HepG2 (cell line): ENCODE measurements around the gene TMEM80. TPM values are rescaled to one million over a fixed set of nuclear protein-coding genes. Genes with fewer than 3 reads are reported as not detected.

Experiments
- ATAC-seq: fragments of 200-7000 bp; cut with Tn5 transposase; 3 replicates; pipeline ENCODE4 v1.9.1; 2020; ENCODE audit warnings: mild to moderate bottlenecking, moderate library complexity
- BruUV-seq: library from RNA; stranded (reverse); fragments of 400-500 nt; replicated peaks from 2 replicates; lab custom pipeline; 2021; lab: Mats Ljungman, UMichigan
- CTCF ChIA-PET: fragments of 300-600 bp; formaldehyde crosslinking; extraction: SDS; loops from one replicate; lab custom pipeline; 2021; ENCODE audit warnings: low total read pairs, inconsistent platforms, low intra/inter-chr PET ratio; lab: Yijun Ruan, JAX
- POLR2A ChIA-PET: fragments of 350-600 bp; sonication (Branson Sonifier 250); formaldehyde crosslinking; loops from one replicate; lab custom pipeline; 2020; ENCODE audit warnings: antibody characterized with exemption, inconsistent platforms; lab: Yijun Ruan, JAX
- DNase-seq: peaks from one replicate; pipeline ENCODE4 v3.0.0-alpha.2; 2015; ENCODE audit warnings: low spot score
- FAIRE-seq: peaks from 3 replicates; lab custom pipeline; 2011; peaks lifted over from hg19 to GRCh38; lab: Jason Lieb, UNC
- H2AFZ ChIP-seq: one replicate; pipeline ENCODE4 v1.6.1; 2011; ENCODE audit warnings: low read length, inconsistent platforms
- H3K27ac ChIP-seq: fragments of 300-600 bp; 3 replicates; pipeline ENCODE4 v1.8.0; 2011; ENCODE audit warnings: mixed run types, mild to moderate bottlenecking, mixed read lengths, low read length, inconsistent platforms; ENCODE audit not compliant: insufficient read depth; ENCODE audit errors: extremely low read length
- H3K27me3 ChIP-seq, 2 experiments: fragments of 200-600 bp in 1 of 2; 2 replicates in 1 of 2; 3 replicates in 1 of 2; pipeline versions ENCODE4 v1.6.0 to v1.8.0; 2011; ENCODE audit warnings: low read length in 2 of 2, mild to moderate bottlenecking in 2 of 2, moderate library complexity in 2 of 2, inconsistent platforms in 1 of 2; ENCODE audit not compliant: insufficient read depth in 2 of 2, control insufficient read depth in 1 of 2
- H3K36me3 ChIP-seq, 2 experiments: fragments of 200-600 bp in 1 of 2; replicated peaks in 1 of 2; 2 replicates in 1 of 2; 3 replicates in 1 of 2; pipeline versions ENCODE4 v1.5.1 to v1.8.0; 2011; ENCODE audit warnings: low read length in 2 of 2, inconsistent platforms in 1 of 2; ENCODE audit not compliant: insufficient read depth in 2 of 2, control insufficient read depth in 1 of 2
- H3K4me1 ChIP-seq: 2 replicates; pipeline ENCODE4 v1.5.1; 2012; ENCODE audit warnings: low read length, inconsistent platforms; ENCODE audit not compliant: insufficient read depth
- H3K4me2 ChIP-seq: 2 replicates; pipeline ENCODE4 v1.6.0; 2011; ENCODE audit warnings: low read depth, low read length, inconsistent platforms
- H3K4me3 ChIP-seq, 3 experiments: fragments of 200-600 bp in 1 of 3; sonication (generic), shearing (Covaris generic) in 1 of 3; replicated peaks in 1 of 3; 2 replicates each; pipeline ENCODE4 v1.5.1; 2011 to 2016; ENCODE audit warnings: low read length in 3 of 3, inconsistent platforms in 2 of 3, low read depth in 2 of 3, mild to moderate bottlenecking in 2 of 3, control low read depth in 1 of 3, mixed read lengths in 1 of 3; ENCODE audit not compliant: insufficient read depth in 1 of 3
- H3K79me2 ChIP-seq: one replicate; pipeline ENCODE4 v1.6.1; 2011; ENCODE audit warnings: low read length, inconsistent platforms; ENCODE audit not compliant: insufficient read depth
- H3K9ac ChIP-seq: 2 replicates; pipeline ENCODE4 v1.6.0; 2011; ENCODE audit warnings: mild to moderate bottlenecking, low read depth, low read length, inconsistent platforms; ENCODE audit not compliant: insufficient read depth
- H3K9me3 ChIP-seq: 2 replicates; pipeline ENCODE4 v1.5.1; 2012; ENCODE audit warnings: mild to moderate bottlenecking, low read length
- H4K20me1 ChIP-seq: 2 replicates; pipeline ENCODE4 v1.6.0; 2011; ENCODE audit warnings: inconsistent platforms, mild to moderate bottlenecking, low read length, moderate library complexity; ENCODE audit not compliant: insufficient read depth
- AGO2 ChIP-seq: fragments of 200-400 bp; formaldehyde crosslinking; optimal IDR thresholded peaks from 2 replicates; pipeline ENCODE3; 2017; ENCODE audit warnings: mild to moderate bottlenecking, low read depth, low read length, moderate library complexity
- ERF ChIP-seq: IDR thresholded peaks from 2 replicates; pipeline ENCODE4 v1.6.1; 2018; ENCODE audit warnings: missing biosample characterization, missing genetic modification reagents
- MZF1 ChIP-seq: sonication (generic); formaldehyde crosslinking; IDR thresholded peaks from 2 replicates; pipeline ENCODE4 v1.8.1; 2023; ENCODE audit warnings: mild to moderate bottlenecking, missing genetic modification reagents, borderline replicate concordance
- PRMT3 ChIP-seq: sonication (generic); formaldehyde crosslinking; IDR thresholded peaks from 2 replicates; pipeline ENCODE4 v1.8.1; 2022; ENCODE audit warnings: low read depth, mild to moderate bottlenecking, moderate library complexity, missing genetic modification reagents, borderline replicate concordance
- RBFOX2 ChIP-seq: fragments of 200-400 bp; formaldehyde crosslinking; IDR thresholded peaks from 2 replicates; pipeline ENCODE4 v1.6.1; 2017; ENCODE audit warnings: low read depth, mild to moderate bottlenecking, low read length
- WIZ ChIP-seq: sonication (generic); formaldehyde crosslinking; IDR thresholded peaks from 2 replicates; pipeline ENCODE4 v1.5.1; 2020; ENCODE audit warnings: mild to moderate bottlenecking, missing genetic modification reagents
- ZFP91 ChIP-seq: sonication (generic); formaldehyde crosslinking; IDR thresholded peaks from 2 replicates; pipeline ENCODE4 v1.9.0; 2022; ENCODE audit warnings: missing genetic modification reagents, mild to moderate bottlenecking, borderline replicate concordance
- WGBS: methylation state at CpG from one replicate; pipeline ENCODE4 v1.1.6; 2017; ENCODE audit warnings: low lambda C conversion rate; 5-methylcytosine and 5-hydroxymethylcytosine counted together
- in situ Hi-C: cut with HindIII; loops from 2 replicates; pipeline ENCODE4 v1.10.0; 2017; ENCODE audit warnings: low pct_unique_long_range_greater_than_20kb; ENCODE audit not compliant: extremely low pct_ligation_motif_present
- intact Hi-C: fragments of 100-400 bp; cut with micrococcal nuclease; formaldehyde crosslinking; loops from one replicate; pipeline ENCODE4 v1.10.0; 2022; ENCODE audit not compliant: unreplicated experiment
- polyA plus RNA-seq, 8 experiments: library from polyadenylated mRNA; depleted of rRNA in 3 of 8; stranded (reverse) in 7 of 8; unstranded in 1 of 8; fragments of >200 nt; fragmentation: Illumina TruSeq in 4 of 8; extraction: Trizol in 4 of 8; gene quantifications; 2 replicates each; pipeline versions ENCODE4 v1.2.1 to v1.2.3, GENCODE V29; 2011 to 2016; ENCODE audit warnings: low read depth in 4 of 8, missing spikeins in 1 of 8, mixed read lengths in 1 of 8; ENCODE audit not compliant: insufficient read depth in 1 of 8
- total RNA-seq, 5 experiments: library from RNA; depleted of rRNA; stranded (reverse); fragments of >200 nt; fragmentation: Illumina TruSeq; extraction: Trizol; gene quantifications; 2 replicates each; pipeline ENCODE4 v1.2.3, GENCODE V29; 2016; ENCODE audit warnings: low read depth in 1 of 5
- TF ChIP-seq, protein P1 (sequence below): sonication (generic); formaldehyde crosslinking; IDR thresholded peaks from 2 replicates; pipeline ENCODE4 v1.5.1; 2020; ENCODE audit warnings: mild to moderate bottlenecking, missing genetic modification reagents, moderate library complexity

The TMEM80 gene
- total and polyA plus RNA-seq, 2 of the 13 experiments (the other 11 are each of a cell fraction or from before 2014, with no cell fraction given): 5.6 to 17.1 TPM

- ATAC-seq (no peak), DNase-seq (no peak), FAIRE-seq (no peak)
- peaks cover 20% of the 10 kb centered on the region for H3K4me1 ChIP-seq
- H3K36me3 ChIP-seq: peaks cover 20 to 49% of the 10 kb centered on the region in 2 experiments
- H3K27ac ChIP-seq: no peak overlapping the region
- no peaks in the 10 kb centered on the region for H3K27me3 ChIP-seq
- no TSS peak for BruUV-seq
- intact Hi-C loops (no loop called here), in situ Hi-C loops (no loop called here)
- 96% methylated on average over 29 of the region's 34 CpGs for WGBS
- H3K4me2 ChIP-seq: no peak overlapping the region
- H3K9me3 ChIP-seq: no peaks in the 10 kb centered on the region
- no peak overlapping the region for H3K9ac ChIP-seq
- peaks cover 12% of the 10 kb centered on the region; the same call in 1 of the 2 replicates for H4K20me1 ChIP-seq
- H3K79me2 ChIP-seq: peaks cover 18% of the 10 kb centered on the region
- H3K4me3 ChIP-seq: no peak overlapping the region
- POLR2A ChIA-PET: interaction anchor here (1.6 to 12.6 kb wide), 2 partner anchors 14 to 24 kb away, joined by 3 to 203 read pairs; partner anchors contain the start of genes EPS8L2 and TMEM80
- TF ChIP-seq PRMT3: no peak
- TF ChIP-seq, protein P1, sequence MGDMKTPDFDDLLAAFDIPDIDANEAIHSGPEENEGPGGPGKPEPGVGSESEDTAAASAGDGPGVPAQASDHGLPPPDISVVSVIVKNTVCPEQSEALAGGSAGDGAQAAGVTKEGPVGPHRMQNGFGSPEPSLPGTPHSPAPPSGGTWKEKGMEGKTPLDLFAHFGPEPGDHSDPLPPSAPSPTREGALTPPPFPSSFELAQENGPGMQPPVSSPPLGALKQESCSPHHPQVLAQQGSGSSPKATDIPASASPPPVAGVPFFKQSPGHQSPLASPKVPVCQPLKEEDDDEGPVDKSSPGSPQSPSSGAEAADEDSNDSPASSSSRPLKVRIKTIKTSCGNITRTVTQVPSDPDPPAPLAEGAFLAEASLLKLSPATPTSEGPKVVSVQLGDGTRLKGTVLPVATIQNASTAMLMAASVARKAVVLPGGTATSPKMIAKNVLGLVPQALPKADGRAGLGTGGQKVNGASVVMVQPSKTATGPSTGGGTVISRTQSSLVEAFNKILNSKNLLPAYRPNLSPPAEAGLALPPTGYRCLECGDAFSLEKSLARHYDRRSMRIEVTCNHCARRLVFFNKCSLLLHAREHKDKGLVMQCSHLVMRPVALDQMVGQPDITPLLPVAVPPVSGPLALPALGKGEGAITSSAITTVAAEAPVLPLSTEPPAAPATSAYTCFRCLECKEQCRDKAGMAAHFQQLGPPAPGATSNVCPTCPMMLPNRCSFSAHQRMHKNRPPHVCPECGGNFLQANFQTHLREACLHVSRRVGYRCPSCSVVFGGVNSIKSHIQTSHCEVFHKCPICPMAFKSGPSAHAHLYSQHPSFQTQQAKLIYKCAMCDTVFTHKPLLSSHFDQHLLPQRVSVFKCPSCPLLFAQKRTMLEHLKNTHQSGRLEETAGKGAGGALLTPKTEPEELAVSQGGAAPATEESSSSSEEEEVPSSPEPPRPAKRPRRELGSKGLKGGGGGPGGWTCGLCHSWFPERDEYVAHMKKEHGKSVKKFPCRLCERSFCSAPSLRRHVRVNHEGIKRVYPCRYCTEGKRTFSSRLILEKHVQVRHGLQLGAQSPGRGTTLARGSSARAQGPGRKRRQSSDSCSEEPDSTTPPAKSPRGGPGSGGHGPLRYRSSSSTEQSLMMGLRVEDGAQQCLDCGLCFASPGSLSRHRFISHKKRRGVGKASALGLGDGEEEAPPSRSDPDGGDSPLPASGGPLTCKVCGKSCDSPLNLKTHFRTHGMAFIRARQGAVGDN (CRISPR knock-in tag): peak; percentile 8; the same call in 1 of the 2 replicates
- TF ChIP-seq ZFP91 (CRISPR knock-in tag): peak; percentile 20; the same call in 1 of the 2 replicates
- TF ChIP-seq MZF1 (CRISPR knock-in tag): no peak
- TF ChIP-seq ERF (CRISPR knock-in tag): no peak
- TF ChIP-seq WIZ (CRISPR knock-in tag): no peak
- 0 out of 2 replicates have a peak, but pooled peaks have one; percentile 15 for TF ChIP-seq RBFOX2
- peak; percentile 81 for TF ChIP-seq AGO2
- TF ChIP-seq, all 625 proteins: peak for 4
- CTCF ChIA-PET: no interaction called here
- H2AFZ ChIP-seq: no peak overlapping the region
Measured at GRCh38 chr11:719214-720016, 23.8 kb downstream of the TMEM80 start.
